ENCODE measurements around the gene LIX1. TPM values are rescaled to one million over a fixed set of nuclear protein-coding genes. Genes with fewer than 3 reads are reported as not detected.

The LIX1 gene
- total RNA-seq, 1 donor, result not detected

DNA sequence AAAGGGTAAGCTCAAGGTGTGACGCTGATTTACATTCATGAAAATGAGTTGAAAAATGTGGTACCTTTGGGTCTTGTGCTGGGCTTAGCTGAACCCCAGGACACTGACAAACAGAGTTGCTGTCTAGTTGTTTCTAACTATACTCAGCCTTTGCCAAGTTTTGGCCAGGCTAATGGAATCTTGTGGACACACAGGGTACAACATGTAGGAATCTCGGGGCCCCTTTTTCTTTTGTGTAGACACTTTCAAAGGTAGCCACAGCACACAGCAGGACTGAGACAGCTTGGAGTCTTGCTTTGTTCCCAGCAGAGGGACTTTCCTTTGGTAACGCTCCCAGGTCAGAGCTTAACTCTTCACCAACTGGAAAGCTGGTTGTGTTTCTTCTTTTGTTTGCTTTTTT, 7.8 kb downstream of the LIX1 start:
- TF ChIP-seq, protein P1, sequence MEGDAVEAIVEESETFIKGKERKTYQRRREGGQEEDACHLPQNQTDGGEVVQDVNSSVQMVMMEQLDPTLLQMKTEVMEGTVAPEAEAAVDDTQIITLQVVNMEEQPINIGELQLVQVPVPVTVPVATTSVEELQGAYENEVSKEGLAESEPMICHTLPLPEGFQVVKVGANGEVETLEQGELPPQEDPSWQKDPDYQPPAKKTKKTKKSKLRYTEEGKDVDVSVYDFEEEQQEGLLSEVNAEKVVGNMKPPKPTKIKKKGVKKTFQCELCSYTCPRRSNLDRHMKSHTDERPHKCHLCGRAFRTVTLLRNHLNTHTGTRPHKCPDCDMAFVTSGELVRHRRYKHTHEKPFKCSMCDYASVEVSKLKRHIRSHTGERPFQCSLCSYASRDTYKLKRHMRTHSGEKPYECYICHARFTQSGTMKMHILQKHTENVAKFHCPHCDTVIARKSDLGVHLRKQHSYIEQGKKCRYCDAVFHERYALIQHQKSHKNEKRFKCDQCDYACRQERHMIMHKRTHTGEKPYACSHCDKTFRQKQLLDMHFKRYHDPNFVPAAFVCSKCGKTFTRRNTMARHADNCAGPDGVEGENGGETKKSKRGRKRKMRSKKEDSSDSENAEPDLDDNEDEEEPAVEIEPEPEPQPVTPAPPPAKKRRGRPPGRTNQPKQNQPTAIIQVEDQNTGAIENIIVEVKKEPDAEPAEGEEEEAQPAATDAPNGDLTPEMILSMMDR (IDR thresholded peaks at IDR 0.05; ENCODE audit: insufficient read depth, low read length), result no peak
- H3K4me3 ChIP-seq (ENCODE audit: low read depth, low read length), result no peak overlapping the region
- DNase-seq (ENCODE audit: low read depth), result no peak

DNA sequence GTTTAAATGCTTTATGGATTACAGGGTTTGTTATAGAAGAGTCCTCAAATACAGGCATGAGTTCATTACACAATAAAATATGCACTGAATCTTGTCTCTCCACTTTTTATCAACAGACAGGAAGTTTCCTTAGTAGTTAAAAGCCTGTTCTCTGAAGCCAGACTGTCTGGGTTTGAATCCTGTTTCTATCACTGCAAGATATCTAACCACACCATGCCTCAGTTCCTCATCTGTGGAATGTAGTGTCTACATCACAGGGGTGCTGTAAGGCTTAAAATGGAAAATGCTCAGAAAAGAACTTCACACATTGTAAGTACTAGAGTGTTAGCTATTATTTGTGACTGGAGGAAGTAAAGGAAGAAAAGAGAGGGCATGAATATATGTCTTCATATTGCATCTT, 9.3 kb downstream of the LIX1 start:
- peak; percentile 8 for DNase-seq (ENCODE audit: low read depth)
- no peak overlapping the region for H3K4me3 ChIP-seq (ENCODE audit: low read depth, low read length)
- TF ChIP-seq, protein P1 (IDR thresholded peaks at IDR 0.05; ENCODE audit: insufficient read depth, low read length), result no peak

DNA sequence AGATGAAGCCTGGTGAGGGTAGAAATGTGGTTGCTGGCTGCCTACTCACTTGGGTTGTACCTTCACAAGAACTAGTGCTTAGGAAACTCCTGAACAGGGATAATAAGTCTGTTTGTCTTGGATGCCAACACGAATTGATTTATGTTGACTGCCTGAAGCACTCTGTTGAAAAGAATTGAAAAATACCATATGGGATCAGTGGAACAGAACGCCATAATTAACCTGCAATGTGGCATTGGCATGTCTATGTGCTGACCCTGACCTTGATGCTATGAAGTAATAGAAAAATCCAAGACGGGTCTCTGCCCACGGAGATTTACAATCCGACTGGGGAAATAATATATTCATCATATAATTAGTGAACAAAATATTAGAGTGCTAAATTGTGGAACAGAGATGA, 10.5 kb downstream of the LIX1 start:
- no peak for DNase-seq (ENCODE audit: low read depth)
- H3K4me3 ChIP-seq (ENCODE audit: low read depth, low read length), result no peak overlapping the region
- TF ChIP-seq, protein P1 (IDR thresholded peaks at IDR 0.05; ENCODE audit: insufficient read depth, low read length), result no peak

DNA sequence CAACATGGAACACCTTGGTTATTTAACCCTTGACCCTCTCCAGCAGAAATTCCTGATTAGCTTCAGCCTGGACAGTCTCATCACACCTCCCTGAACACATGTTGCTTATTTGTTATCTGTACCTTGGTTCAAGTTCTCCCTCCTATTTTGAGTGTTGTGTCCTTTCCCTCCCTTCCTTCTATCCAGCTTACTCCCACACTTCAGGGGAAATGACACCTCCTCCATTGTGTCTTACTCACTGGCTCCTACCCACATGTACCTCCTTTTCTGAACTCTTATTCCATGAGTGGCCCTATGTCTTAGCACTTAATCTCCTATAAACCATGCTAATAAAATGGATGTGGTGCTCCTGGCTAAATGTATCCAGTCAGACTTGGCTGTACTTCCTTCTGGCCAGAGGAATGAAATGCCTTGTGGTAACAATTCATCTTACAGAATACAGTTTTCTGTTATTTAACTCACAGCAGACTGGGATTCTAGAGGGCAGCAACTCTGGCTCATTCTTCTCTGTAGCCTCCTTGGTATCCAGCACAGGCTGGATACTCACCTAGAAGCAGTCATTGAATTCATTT, 11.2 kb downstream of the LIX1 start:
- TF ChIP-seq, protein P1 (IDR thresholded peaks at IDR 0.05; ENCODE audit: insufficient read depth, low read length), result no peak
- DNase-seq (ENCODE audit: low read depth), result peak; percentile 57
- H3K4me3 ChIP-seq (ENCODE audit: low read depth, low read length), result no peak overlapping the region

DNA sequence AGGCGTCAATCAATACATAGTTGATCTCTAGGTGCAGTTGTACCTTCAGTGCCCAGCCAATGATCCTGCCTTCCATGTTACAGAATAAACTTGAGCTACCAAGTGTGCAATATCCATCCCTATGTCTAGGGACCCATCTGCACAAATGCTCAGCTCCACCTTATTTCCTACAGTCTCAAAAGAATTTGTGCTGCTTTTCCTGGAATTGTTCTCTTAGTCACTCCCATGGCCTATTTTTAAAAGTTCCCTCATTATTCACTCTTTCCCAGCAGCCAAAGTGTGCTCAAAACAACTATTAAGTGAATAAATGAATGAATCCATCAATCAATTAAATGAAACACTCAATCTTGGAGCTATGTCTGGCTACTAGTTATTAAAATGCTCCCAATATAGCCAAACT, 14.7 kb downstream of the LIX1 start:
- TF ChIP-seq, protein P1 (IDR thresholded peaks at IDR 0.05; ENCODE audit: insufficient read depth, low read length), result no peak
- peak; percentile 4 for DNase-seq (ENCODE audit: low read depth)
- H3K4me3 ChIP-seq (ENCODE audit: low read depth, low read length), result no peak overlapping the region

DNA sequence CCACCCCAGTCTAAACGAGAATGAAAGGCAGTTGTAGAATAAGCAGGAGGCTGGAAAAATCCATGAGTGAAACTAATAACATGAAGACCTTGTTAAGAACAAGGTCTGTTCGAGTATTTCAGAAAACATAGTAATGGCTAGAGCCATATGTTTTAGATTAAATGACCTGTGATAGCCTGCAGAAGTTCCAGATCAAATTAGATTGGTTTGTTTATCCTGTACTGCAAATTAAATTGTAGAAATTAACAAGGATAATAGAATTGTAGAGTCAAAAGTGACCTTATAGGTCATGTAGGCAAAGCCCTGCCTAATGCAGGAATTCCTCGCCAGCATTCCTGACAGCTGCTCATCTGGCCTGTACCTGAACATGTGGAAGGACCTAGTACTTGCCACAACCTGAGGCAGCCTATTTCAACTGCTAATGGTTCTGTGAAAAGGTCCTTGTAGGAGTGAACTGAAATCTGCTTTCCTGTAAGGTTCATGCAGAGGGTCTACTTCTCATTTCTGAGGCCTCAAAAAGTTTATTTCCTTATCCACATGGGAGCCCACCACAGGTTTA, 17.2 kb downstream of the LIX1 start:
- TF ChIP-seq, protein P1 (IDR thresholded peaks at IDR 0.05; ENCODE audit: insufficient read depth, low read length), result no peak
- no peak for DNase-seq (ENCODE audit: low read depth)
- H3K4me3 ChIP-seq (ENCODE audit: low read depth, low read length), result no peak overlapping the region

DNA sequence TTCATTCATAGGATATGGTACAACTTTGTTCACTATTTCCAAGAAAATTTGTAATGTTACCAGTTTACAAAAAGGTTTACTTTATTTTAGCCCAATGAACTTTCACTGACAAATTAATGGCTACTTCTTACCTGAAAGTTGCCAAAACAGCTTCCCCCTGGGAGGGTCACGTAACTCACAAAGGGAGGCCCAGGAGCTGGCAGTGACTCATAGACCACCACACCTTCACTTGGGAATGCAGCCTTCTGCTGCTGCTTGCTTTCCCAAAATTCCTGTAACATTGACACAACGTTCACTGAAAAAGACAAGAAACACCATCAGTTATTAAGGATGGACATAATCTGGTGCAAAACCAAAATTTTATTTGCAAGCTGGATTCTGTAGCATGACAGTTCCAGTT, 18.1 kb downstream of the LIX1 start:
- no peak for DNase-seq (ENCODE audit: low read depth)
- TF ChIP-seq, protein P1 (IDR thresholded peaks at IDR 0.05; ENCODE audit: insufficient read depth, low read length), result no peak
- no peak overlapping the region for H3K4me3 ChIP-seq (ENCODE audit: low read depth, low read length)

Data from fibroblast of the aortic adventitia (primary cell).